Peyer's patch (tissue), 4 donors: Measurements from ENCODE around the gene NDOR1.

Experiments
- POLR2A ChIP-seq, 2 donors: fragments of 450-650 bp; IDR thresholded peaks; one replicate each; pipeline ENCODE4 v1.5.1; 2017; ENCODE audit warnings: antibody characterized with exemption in 2 of 2, mild to moderate bottlenecking in 2 of 2, moderate library complexity in 2 of 2
- TF ChIP-seq, protein P1 (sequence below), 6 experiments: fragments of 450-650 bp in 4 of 6; fragments of 200-600 bp in 2 of 6; sonication (generic) in 1 of 6; IDR thresholded peaks; one replicate each; pipeline ENCODE4 v1.5.1; 2017 to 2019; ENCODE audit warnings: antibody characterized with exemption in 6 of 6, mild to moderate bottlenecking in 3 of 6, moderate library complexity in 1 of 6

DNA sequence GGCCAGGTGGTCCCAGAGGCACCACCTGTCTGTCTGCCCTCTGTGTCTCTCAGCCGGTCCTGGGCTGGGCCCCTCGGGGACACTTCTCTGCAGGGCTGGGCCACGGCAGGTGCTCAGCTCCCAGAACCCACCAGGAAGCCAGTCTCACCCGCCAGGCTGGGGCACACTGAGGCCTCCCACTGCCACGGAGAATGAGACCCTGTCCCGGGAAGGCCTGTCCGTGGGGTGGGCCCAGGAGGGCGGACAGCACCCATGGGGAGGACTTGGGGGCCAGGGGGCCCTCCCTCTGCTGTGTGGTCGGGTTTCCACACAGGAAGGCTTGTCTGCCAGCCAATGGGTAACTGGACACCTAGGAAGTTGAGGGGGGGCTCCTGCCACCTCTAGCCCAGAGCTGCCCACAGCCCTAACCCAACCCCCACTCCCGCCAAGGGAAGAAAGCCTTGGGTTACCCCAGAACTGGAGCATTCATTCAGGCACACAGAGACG, 31.5 kb downstream of the NDOR1 start:
- TF ChIP-seq POLR2A (IDR thresholded peaks at IDR 0.05): no peak
- TF ChIP-seq, protein P1, sequence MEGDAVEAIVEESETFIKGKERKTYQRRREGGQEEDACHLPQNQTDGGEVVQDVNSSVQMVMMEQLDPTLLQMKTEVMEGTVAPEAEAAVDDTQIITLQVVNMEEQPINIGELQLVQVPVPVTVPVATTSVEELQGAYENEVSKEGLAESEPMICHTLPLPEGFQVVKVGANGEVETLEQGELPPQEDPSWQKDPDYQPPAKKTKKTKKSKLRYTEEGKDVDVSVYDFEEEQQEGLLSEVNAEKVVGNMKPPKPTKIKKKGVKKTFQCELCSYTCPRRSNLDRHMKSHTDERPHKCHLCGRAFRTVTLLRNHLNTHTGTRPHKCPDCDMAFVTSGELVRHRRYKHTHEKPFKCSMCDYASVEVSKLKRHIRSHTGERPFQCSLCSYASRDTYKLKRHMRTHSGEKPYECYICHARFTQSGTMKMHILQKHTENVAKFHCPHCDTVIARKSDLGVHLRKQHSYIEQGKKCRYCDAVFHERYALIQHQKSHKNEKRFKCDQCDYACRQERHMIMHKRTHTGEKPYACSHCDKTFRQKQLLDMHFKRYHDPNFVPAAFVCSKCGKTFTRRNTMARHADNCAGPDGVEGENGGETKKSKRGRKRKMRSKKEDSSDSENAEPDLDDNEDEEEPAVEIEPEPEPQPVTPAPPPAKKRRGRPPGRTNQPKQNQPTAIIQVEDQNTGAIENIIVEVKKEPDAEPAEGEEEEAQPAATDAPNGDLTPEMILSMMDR (IDR thresholded peaks at IDR 0.05): no peak
